HepG2 (cell line): Measurements from ENCODE around the gene PLCB1.

Experiments used
- CC2D1A ChIP-seq: sonication (generic); formaldehyde crosslinking; IDR thresholded peaks from 2 replicates; pipeline ENCODE4 v1.8.1; 2023; ENCODE audit warnings: mild to moderate bottlenecking, missing genetic modification reagents
- FOXK1 ChIP-seq: sonication (generic); formaldehyde crosslinking; IDR thresholded peaks from 2 replicates; pipeline ENCODE4 v1.4.0; 2020; ENCODE audit warnings: low read depth, missing genetic modification reagents, borderline replicate concordance
- GPN1 ChIP-seq: sonication (generic); formaldehyde crosslinking; IDR thresholded peaks from 2 replicates; pipeline ENCODE4 v1.5.1; 2020; ENCODE audit warnings: missing genetic modification reagents, borderline replicate concordance
- MXI1 ChIP-seq: IDR thresholded peaks from 3 replicates; pipeline ENCODE4 v1.6.1; 2012; ENCODE audit warnings: low read depth, low read length, inconsistent platforms, borderline replicate concordance
- MYC ChIP-seq: sonication (generic); formaldehyde crosslinking; IDR thresholded peaks from 2 replicates; pipeline ENCODE4 v1.9.0; 2021; ENCODE audit warnings: missing genetic modification reagents, borderline replicate concordance
- SETDB1 ChIP-seq: sonication (generic); formaldehyde crosslinking; IDR thresholded peaks from 2 replicates; pipeline ENCODE4 v1.5.1; 2020; ENCODE audit warnings: missing genetic modification reagents, mild to moderate bottlenecking, borderline replicate concordance
- ZFP90 ChIP-seq: sonication (generic); formaldehyde crosslinking; IDR thresholded peaks from 2 replicates; pipeline ENCODE4 v1.8.0; 2022; ENCODE audit warnings: missing genetic modification reagents, mild to moderate bottlenecking, inconsistent platforms, borderline replicate concordance
- ZFYVE20 ChIP-seq: sonication (generic); formaldehyde crosslinking; IDR thresholded peaks from 2 replicates; pipeline ENCODE4 v1.8.0; 2023; ENCODE audit warnings: low read depth, mild to moderate bottlenecking, moderate library complexity, missing genetic modification reagents, borderline replicate concordance
- ZNF530 ChIP-seq: sonication (generic); formaldehyde crosslinking; IDR thresholded peaks from 2 replicates; pipeline ENCODE4 v1.5.0; 2020; ENCODE audit warnings: low read depth, mild to moderate bottlenecking, missing genetic modification reagents
- TF ChIP-seq, protein P1 (sequence below): sonication (generic); formaldehyde crosslinking; IDR thresholded peaks from 2 replicates; pipeline ENCODE4 v1.5.0; 2020; ENCODE audit warnings: missing genetic modification reagents

DNA sequence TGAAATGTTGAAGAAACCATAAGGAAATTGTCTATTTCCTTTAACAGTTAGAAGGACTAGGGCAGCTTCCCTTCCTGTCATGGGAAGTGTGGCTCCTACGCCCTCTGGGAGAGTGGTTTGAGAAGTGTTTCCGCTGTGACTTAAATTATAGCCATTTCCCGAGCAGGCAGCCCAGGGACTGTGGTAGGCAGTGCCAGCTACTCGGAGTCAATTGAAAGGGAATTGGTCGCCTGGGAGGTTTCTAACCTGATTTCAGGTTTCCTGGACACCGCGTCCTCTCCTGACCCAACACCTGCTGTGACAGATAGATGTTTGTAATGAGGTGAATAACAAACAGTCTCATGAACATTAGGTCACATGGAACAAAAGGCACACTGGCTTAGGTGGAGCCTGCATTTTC is 680.8 kb downstream of the PLCB1 start:
- TF ChIP-seq MYC (CRISPR knock-in tag), result no peak
- TF ChIP-seq MXI1, result no peak
- TF ChIP-seq SETDB1 (CRISPR knock-in tag), result no peak
- no peak for TF ChIP-seq ZFYVE20 (CRISPR knock-in tag)
- TF ChIP-seq, protein P1, sequence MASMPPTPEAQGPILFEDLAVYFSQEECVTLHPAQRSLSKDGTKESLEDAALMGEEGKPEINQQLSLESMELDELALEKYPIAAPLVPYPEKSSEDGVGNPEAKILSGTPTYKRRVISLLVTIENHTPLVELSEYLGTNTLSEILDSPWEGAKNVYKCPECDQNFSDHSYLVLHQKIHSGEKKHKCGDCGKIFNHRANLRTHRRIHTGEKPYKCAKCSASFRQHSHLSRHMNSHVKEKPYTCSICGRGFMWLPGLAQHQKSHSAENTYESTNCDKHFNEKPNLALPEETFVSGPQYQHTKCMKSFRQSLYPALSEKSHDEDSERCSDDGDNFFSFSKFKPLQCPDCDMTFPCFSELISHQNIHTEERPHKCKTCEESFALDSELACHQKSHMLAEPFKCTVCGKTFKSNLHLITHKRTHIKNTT (CRISPR knock-in tag), result no peak
- TF ChIP-seq ZFP90, result no peak
- no peak for TF ChIP-seq FOXK1 (CRISPR knock-in tag)
- no peak for TF ChIP-seq ZNF530 (CRISPR knock-in tag)
- no peak for TF ChIP-seq GPN1 (CRISPR knock-in tag)
- TF ChIP-seq CC2D1A (CRISPR knock-in tag), result no peak
